ENCODE measurements around the gene EMC10.

EMC10 gene

DNA sequence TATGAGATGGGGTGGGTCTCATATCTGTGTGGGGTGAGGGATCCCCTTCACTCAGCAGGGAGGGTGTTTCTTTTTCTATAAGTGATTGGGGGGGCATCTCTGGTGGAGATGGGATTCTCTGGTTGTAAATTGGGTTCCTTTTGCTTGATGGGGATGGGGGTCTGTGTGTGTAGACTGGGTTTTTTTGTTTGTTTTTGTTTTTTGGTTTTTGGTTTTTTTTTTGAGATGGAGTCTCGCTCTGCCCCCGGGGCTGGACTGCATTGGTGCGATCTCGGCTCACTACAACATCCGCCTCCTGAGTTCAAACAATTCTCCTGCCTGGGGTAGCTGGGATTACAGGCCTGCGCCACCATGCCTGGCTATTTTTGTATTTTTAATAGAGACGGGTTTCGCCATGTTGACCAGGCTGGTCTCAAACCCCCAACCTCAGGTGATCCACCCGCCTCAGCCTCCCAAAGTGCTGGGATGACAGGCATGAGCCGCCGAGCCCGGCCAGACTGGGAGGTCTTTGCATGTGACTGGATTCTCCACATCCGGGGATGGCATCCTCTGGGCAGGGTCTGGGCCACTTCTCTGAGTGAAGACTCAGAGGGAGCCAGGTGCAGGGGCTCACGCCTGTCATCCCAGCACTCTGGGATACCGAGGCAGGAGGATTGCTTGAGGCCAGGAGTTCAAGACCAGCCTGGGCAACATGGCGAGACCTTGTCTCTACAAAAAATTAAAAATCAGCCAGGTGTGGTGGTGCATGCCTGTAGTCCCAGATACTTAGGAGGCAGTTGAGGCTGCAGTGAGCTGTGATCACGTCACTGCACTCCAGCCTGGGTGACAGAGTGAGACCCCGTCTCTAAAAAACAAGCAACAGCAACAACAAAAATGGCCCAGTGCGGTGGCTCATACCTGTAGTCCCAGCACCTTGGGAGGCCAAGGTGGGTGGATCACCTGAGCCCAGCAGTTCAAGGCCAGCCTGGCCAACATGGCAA lies 42.8 kb upstream of the EMC10 start:
- Histone ChIP-seq H3K79me1 (ENCODE audit: low read length) (peaks cover 7% of the 10 kb centered on the region), H3K4me2 (ENCODE audit: low read length) (no peak overlapping the region), H2BK120ac (ENCODE audit: insufficient read depth, low read length, poor library complexity) (no peak overlapping the region), H3K4me1 (ENCODE audit: control insufficient read depth in 1 of 2, insufficient read depth in 2 of 2, low read length in 2 of 2) (peaks cover 6 to 8% of the 10 kb centered on the region in 2 experiments), H4K8ac (ENCODE audit: low read depth, low read length) (no peak overlapping the region), H4K12ac (ENCODE audit: low read depth, low read length) (no peak overlapping the region), H3K27me3 (ENCODE audit: insufficient read depth, low read length) (no peaks in the 10 kb centered on the region), H3K9ac (ENCODE audit: low read length) (no peak overlapping the region), H3K9me3 (ENCODE audit: insufficient read depth, low read depth, low read length) (peaks cover 3% of the 10 kb centered on the region), H4K91ac (ENCODE audit: low read depth, low read length) (no peak overlapping the region), H2AFZ (ENCODE audit: insufficient read depth, low read length, poor library complexity) (no peak overlapping the region), H3K18ac (ENCODE audit: low read length) (no peak overlapping the region), H2AK5ac (ENCODE audit: low read length) (no peak overlapping the region), H3K79me2 (ENCODE audit: control insufficient read depth, insufficient read depth, low read length, poor library complexity) (peaks cover 2% of the 10 kb centered on the region), H3K23ac (ENCODE audit: low read length) (no peak overlapping the region), H3K36me3 (ENCODE audit: control insufficient read depth in 1 of 2, insufficient read depth in 2 of 2, low read length in 2 of 2) (no peaks in the 10 kb centered on the region), H2BK12ac (ENCODE audit: low read length) (no peak overlapping the region), H3K14ac (ENCODE audit: low read length) (no peak overlapping the region), H3K27ac (ENCODE audit: low read depth, low read length) (no peak overlapping the region), H3K4ac (ENCODE audit: low read depth, low read length) (no peak overlapping the region), H3K4me3 (ENCODE audit: low read depth, low read length) (no peak overlapping the region), H2BK5ac (ENCODE audit: low read depth, low read length, poor library complexity) (no peak overlapping the region)
- no peak for DNase-seq
- WGBS (ENCODE audit: extremely low coverage, insufficient coverage, insufficient read length) = no CpG with 5 or more reads among the region's 19 CpGs

DNA sequence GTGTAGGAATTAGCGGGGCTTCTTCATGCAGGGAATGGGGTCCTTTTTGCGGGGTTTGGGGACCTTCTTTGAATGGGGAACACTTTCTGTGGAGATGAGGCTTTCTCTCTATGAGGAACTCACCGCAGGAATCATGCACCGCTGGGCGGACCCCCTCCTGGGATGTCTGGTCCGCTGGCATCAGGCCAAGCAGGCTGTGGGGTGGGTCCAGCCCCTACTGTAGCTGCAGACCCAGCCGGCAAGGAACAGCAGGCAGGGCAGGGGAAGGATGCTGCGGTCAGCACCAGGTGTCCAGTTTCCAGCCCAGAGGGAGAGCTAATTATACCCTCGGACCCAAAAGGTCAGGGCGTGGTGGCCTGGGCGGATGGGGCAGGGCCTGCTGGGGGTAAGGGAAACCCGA lies 41.8 kb upstream of the EMC10 start:
- Histone ChIP-seq H3K4me3 (ENCODE audit: low read depth, low read length) (no peak overlapping the region), H2AFZ (ENCODE audit: insufficient read depth, low read length, poor library complexity) (no peak overlapping the region), H2AK5ac (ENCODE audit: low read length) (no peak overlapping the region), H3K4ac (ENCODE audit: low read depth, low read length) (no peak overlapping the region), H2BK5ac (ENCODE audit: low read depth, low read length, poor library complexity) (no peak overlapping the region), H3K36me3 (ENCODE audit: control insufficient read depth in 1 of 2, insufficient read depth in 2 of 2, low read length in 2 of 2) (no peaks in the 10 kb centered on the region), H3K4me1 (ENCODE audit: control insufficient read depth in 1 of 2, insufficient read depth in 2 of 2, low read length in 2 of 2) (peaks cover 6 to 8% of the 10 kb centered on the region in 2 experiments), H2BK12ac (ENCODE audit: low read length) (no peak overlapping the region), H2BK120ac (ENCODE audit: insufficient read depth, low read length, poor library complexity) (no peak overlapping the region), H4K91ac (ENCODE audit: low read depth, low read length) (no peak overlapping the region), H3K14ac (ENCODE audit: low read length) (no peak overlapping the region), H3K79me1 (ENCODE audit: low read length) (peaks cover 7% of the 10 kb centered on the region), H3K18ac (ENCODE audit: low read length) (no peak overlapping the region), H3K9me3 (ENCODE audit: insufficient read depth, low read depth, low read length) (no peaks in the 10 kb centered on the region), H3K9ac (ENCODE audit: low read length) (no peak overlapping the region), H3K79me2 (ENCODE audit: control insufficient read depth, insufficient read depth, low read length, poor library complexity) (peaks cover 2% of the 10 kb centered on the region), H4K12ac (ENCODE audit: low read depth, low read length) (no peak overlapping the region), H3K23ac (ENCODE audit: low read length) (no peak overlapping the region), H4K8ac (ENCODE audit: low read depth, low read length) (no peak overlapping the region), H3K27me3 (ENCODE audit: insufficient read depth, low read length) (no peaks in the 10 kb centered on the region), H3K4me2 (ENCODE audit: low read length) (no peak overlapping the region), H3K27ac (ENCODE audit: low read depth, low read length) (no peak overlapping the region)
- no peak for DNase-seq
- no CpG with 5 or more reads among the region's 12 CpGs for WGBS (ENCODE audit: extremely low coverage, insufficient coverage, insufficient read length)

DNA sequence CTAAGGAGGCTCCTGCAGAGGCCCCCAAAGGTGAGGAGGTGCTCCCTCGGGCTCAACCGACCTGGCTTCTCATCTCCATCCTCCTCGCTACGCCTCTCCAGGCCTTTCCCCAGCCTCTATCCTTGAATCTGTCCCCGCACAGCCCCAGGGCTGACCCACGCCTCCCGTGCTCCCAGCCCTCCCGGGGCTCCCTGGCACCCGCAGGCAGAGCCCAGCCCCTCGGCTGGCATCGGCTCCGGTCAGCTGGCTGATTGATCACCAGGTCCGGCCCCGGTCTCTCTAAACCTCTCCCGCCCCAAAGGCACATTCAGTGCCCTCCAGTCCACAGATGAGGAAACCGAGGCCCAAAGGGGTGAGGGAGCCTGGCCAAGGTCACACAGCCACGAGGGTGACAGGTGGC lies 41.1 kb upstream of the EMC10 start:
- Histone ChIP-seq H3K9ac (ENCODE audit: low read length) (no peak overlapping the region), H2BK12ac (ENCODE audit: low read length) (no peak overlapping the region), H3K36me3 (ENCODE audit: control insufficient read depth in 1 of 2, insufficient read depth in 2 of 2, low read length in 2 of 2) (no peaks in the 10 kb centered on the region), H3K27ac (ENCODE audit: low read depth, low read length) (no peak overlapping the region), H3K9me3 (ENCODE audit: insufficient read depth, low read depth, low read length) (no peaks in the 10 kb centered on the region), H3K4ac (ENCODE audit: low read depth, low read length) (no peak overlapping the region), H2AFZ (ENCODE audit: insufficient read depth, low read length, poor library complexity) (no peak overlapping the region), H3K4me3 (ENCODE audit: low read depth, low read length) (no peak overlapping the region), H3K79me2 (ENCODE audit: control insufficient read depth, insufficient read depth, low read length, poor library complexity) (peaks cover 2% of the 10 kb centered on the region), H3K14ac (ENCODE audit: low read length) (no peak overlapping the region), H4K91ac (ENCODE audit: low read depth, low read length) (no peak overlapping the region), H2BK120ac (ENCODE audit: insufficient read depth, low read length, poor library complexity) (no peak overlapping the region), H2BK5ac (ENCODE audit: low read depth, low read length, poor library complexity) (no peak overlapping the region), H3K4me2 (ENCODE audit: low read length) (no peak overlapping the region), H4K12ac (ENCODE audit: low read depth, low read length) (no peak overlapping the region), H3K23ac (ENCODE audit: low read length) (no peak overlapping the region), H4K8ac (ENCODE audit: low read depth, low read length) (no peak overlapping the region), H3K79me1 (ENCODE audit: low read length) (peaks cover 7% of the 10 kb centered on the region), H3K27me3 (ENCODE audit: insufficient read depth, low read length) (no peaks in the 10 kb centered on the region), H3K18ac (ENCODE audit: low read length) (no peak overlapping the region), H3K4me1 (ENCODE audit: control insufficient read depth in 1 of 2, insufficient read depth in 2 of 2, low read length in 2 of 2) (peaks cover 6 to 8% of the 10 kb centered on the region in 2 experiments), H2AK5ac (ENCODE audit: low read length) (no peak overlapping the region)
- no peak for DNase-seq
- WGBS (ENCODE audit: extremely low coverage, insufficient coverage, insufficient read length) = no CpG with 5 or more reads among the region's 17 CpGs

DNA sequence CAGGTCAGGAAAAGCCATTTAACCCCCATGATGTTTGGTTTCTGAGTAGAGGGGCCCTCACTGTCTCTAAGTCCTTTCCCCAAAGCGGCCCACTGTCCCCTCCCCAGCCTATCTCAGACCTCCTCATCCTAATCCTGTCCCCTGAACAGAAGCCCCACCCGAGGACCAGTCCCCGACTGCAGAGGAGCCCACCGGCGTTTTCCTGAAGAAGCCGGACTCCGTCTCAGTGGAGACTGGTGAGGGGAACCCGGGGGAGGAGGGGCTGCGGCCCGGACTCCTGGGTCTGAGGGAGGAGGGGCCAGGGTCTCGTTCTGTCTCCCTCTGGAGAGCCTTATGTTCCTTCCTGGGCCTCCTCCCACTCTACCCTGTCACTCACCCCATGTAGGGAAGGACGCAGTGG lies 40.7 kb upstream of the EMC10 start:
- Histone ChIP-seq H3K14ac (ENCODE audit: low read length) (no peak overlapping the region), H4K91ac (ENCODE audit: low read depth, low read length) (no peak overlapping the region), H2BK12ac (ENCODE audit: low read length) (no peak overlapping the region), H4K12ac (ENCODE audit: low read depth, low read length) (no peak overlapping the region), H3K27me3 (ENCODE audit: insufficient read depth, low read length) (no peaks in the 10 kb centered on the region), H3K79me1 (ENCODE audit: low read length) (peaks cover 7% of the 10 kb centered on the region), H3K23ac (ENCODE audit: low read length) (no peak overlapping the region), H2BK5ac (ENCODE audit: low read depth, low read length, poor library complexity) (no peak overlapping the region), H3K9me3 (ENCODE audit: insufficient read depth, low read depth, low read length) (no peaks in the 10 kb centered on the region), H2AK5ac (ENCODE audit: low read length) (no peak overlapping the region), H3K4me3 (ENCODE audit: low read depth, low read length) (no peak overlapping the region), H2BK120ac (ENCODE audit: insufficient read depth, low read length, poor library complexity) (no peak overlapping the region), H3K79me2 (ENCODE audit: control insufficient read depth, insufficient read depth, low read length, poor library complexity) (peaks cover 2% of the 10 kb centered on the region), H3K36me3 (ENCODE audit: control insufficient read depth in 1 of 2, insufficient read depth in 2 of 2, low read length in 2 of 2) (no peaks in the 10 kb centered on the region), H3K27ac (ENCODE audit: low read depth, low read length) (no peak overlapping the region), H3K9ac (ENCODE audit: low read length) (no peak overlapping the region), H2AFZ (ENCODE audit: insufficient read depth, low read length, poor library complexity) (no peak overlapping the region), H3K4me2 (ENCODE audit: low read length) (no peak overlapping the region), H3K4ac (ENCODE audit: low read depth, low read length) (no peak overlapping the region), H4K8ac (ENCODE audit: low read depth, low read length) (no peak overlapping the region), H3K4me1 (ENCODE audit: control insufficient read depth in 1 of 2, insufficient read depth in 2 of 2, low read length in 2 of 2) (peaks cover 6 to 8% of the 10 kb centered on the region in 2 experiments), H3K18ac (ENCODE audit: low read length) (no peak overlapping the region)
- no CpG with 5 or more reads among the region's 12 CpGs for WGBS (ENCODE audit: extremely low coverage, insufficient coverage, insufficient read length)
- no peak for DNase-seq
